H9 (cell line): ENCODE data around the gene STH. TPM values are rescaled to one million over a fixed set of nuclear protein-coding genes. Genes with fewer than 3 reads are reported as not detected.

Experiments used
- DNase-seq: peaks from one replicate; pipeline ENCODE4 v3.0.0-alpha.2; 2017
- H2AFZ ChIP-seq: one replicate; pipeline ENCODE4 v1.6.1; 2013; ENCODE audit warnings: mild to moderate bottlenecking, low read length, control low read depth, moderate library complexity
- H2AK5ac ChIP-seq: 2 replicates; pipeline ENCODE4 v1.6.1; 2013; ENCODE audit warnings: low read length, control low read depth, mixed read lengths; ENCODE audit not compliant: insufficient read length
- H2BK120ac ChIP-seq: one replicate; pipeline ENCODE4 v1.6.1; 2013; ENCODE audit warnings: low read depth, mild to moderate bottlenecking, low read length, control low read depth, inconsistent platforms; ENCODE audit not compliant: poor library complexity, severe bottlenecking
- H2BK12ac ChIP-seq: 2 replicates; pipeline ENCODE4 v1.6.1; 2013; ENCODE audit warnings: low read length, control low read depth, mixed read lengths, low read depth; ENCODE audit not compliant: insufficient read length
- H2BK15ac ChIP-seq: 2 replicates; pipeline ENCODE4 v1.6.1; 2013; ENCODE audit warnings: low read depth, low read length, control low read depth
- H2BK20ac ChIP-seq: one replicate; pipeline ENCODE4 v1.6.1; 2013; ENCODE audit warnings: low read depth, mild to moderate bottlenecking, low read length, control low read depth, inconsistent platforms; ENCODE audit not compliant: poor library complexity, severe bottlenecking
- H2BK5ac ChIP-seq: 2 replicates; pipeline ENCODE4 v1.6.1; 2013; ENCODE audit warnings: low read length, control low read depth, mixed read lengths; ENCODE audit not compliant: insufficient read length
- H3K14ac ChIP-seq: 2 replicates; pipeline ENCODE4 v1.6.1; 2013; ENCODE audit warnings: low read length, control low read depth; ENCODE audit not compliant: insufficient read depth
- H3K18ac ChIP-seq: 2 replicates; pipeline ENCODE4 v1.6.1; 2013; ENCODE audit warnings: low read depth, mild to moderate bottlenecking, mixed read lengths, low read length, control low read depth; ENCODE audit not compliant: insufficient read length
- H3K23ac ChIP-seq: 2 replicates; pipeline ENCODE4 v1.6.1; 2013; ENCODE audit warnings: low read length, control low read depth, mixed read lengths, low read depth; ENCODE audit not compliant: insufficient read length
- H3K23me2 ChIP-seq: 2 replicates; pipeline ENCODE4 v1.6.1; 2013; ENCODE audit warnings: low read depth, mild to moderate bottlenecking, mixed read lengths, low read length, control low read depth; ENCODE audit not compliant: insufficient read length, poor library complexity, severe bottlenecking
- H3K27ac ChIP-seq: 2 replicates; pipeline ENCODE4 v1.5.1; 2013; ENCODE audit warnings: low read length, control low read depth, mixed read lengths, low read depth; ENCODE audit not compliant: insufficient read length
- H3K27me3 ChIP-seq: 2 replicates; pipeline ENCODE4 v1.6.1; 2013; ENCODE audit warnings: low read length, control low read depth, inconsistent platforms; ENCODE audit not compliant: insufficient read depth
- H3K4ac ChIP-seq: 2 replicates; pipeline ENCODE4 v1.6.1; 2013; ENCODE audit warnings: low read depth, mild to moderate bottlenecking, control low read depth, inconsistent platforms, low read length, moderate library complexity
- H3K4me1 ChIP-seq: 2 replicates; pipeline ENCODE4 v1.6.1; 2013; ENCODE audit warnings: low read length, control low read depth, inconsistent platforms; ENCODE audit not compliant: insufficient read depth
- H3K4me2 ChIP-seq: 2 replicates; pipeline ENCODE4 v1.6.1; 2013; ENCODE audit warnings: low read length, control low read depth, mixed read lengths; ENCODE audit not compliant: insufficient read length, insufficient read depth
- H3K56ac ChIP-seq: 2 replicates; pipeline ENCODE4 v1.6.1; 2013; ENCODE audit warnings: low read depth, mild to moderate bottlenecking, mixed read lengths, low read length, control low read depth; ENCODE audit not compliant: insufficient read length
- H3K79me1 ChIP-seq: 2 replicates; pipeline ENCODE4 v1.6.1; 2013; ENCODE audit warnings: low read depth, mild to moderate bottlenecking, moderate library complexity, low read length, control low read depth, inconsistent platforms; ENCODE audit not compliant: insufficient read depth, poor library complexity, severe bottlenecking
- H3K79me2 ChIP-seq: 2 replicates; pipeline ENCODE4 v1.6.1; 2013; ENCODE audit warnings: low read length, control low read depth, inconsistent platforms; ENCODE audit not compliant: insufficient read depth
- H3K9ac ChIP-seq: 2 replicates; pipeline ENCODE4 v1.6.1; 2013; ENCODE audit warnings: low read length, control low read depth, mixed read lengths; ENCODE audit not compliant: insufficient read length; ENCODE audit errors: extremely low read depth
- H3K9me3 ChIP-seq: one replicate; pipeline ENCODE4 v1.6.1; 2013; ENCODE audit warnings: low read depth, low read length, inconsistent platforms; ENCODE audit not compliant: control insufficient read depth
- H3T11ph ChIP-seq: one replicate; pipeline ENCODE4 v1.6.1; 2013; ENCODE audit warnings: mild to moderate bottlenecking, low read length, control low read depth, inconsistent platforms
- H4K20me1 ChIP-seq: one replicate; pipeline ENCODE4 v1.6.1; 2013; ENCODE audit not compliant: control insufficient read depth, insufficient read length, insufficient read depth
- H4K5ac ChIP-seq: 2 replicates; pipeline ENCODE4 v1.6.1; 2013; ENCODE audit warnings: low read depth, mild to moderate bottlenecking, mixed read lengths, low read length, control low read depth; ENCODE audit not compliant: insufficient read length
- H4K8ac ChIP-seq: replicated peaks from 2 replicates; pipeline ENCODE4 v1.6.1; 2013; ENCODE audit warnings: low read length, control low read depth, mixed read lengths, low read depth; ENCODE audit not compliant: insufficient read length
- H4K91ac ChIP-seq: 2 replicates; pipeline ENCODE4 v1.6.1; 2013; ENCODE audit warnings: low read depth, mild to moderate bottlenecking, moderate library complexity, mixed read lengths, low read length, control low read depth; ENCODE audit not compliant: insufficient read length
- H3K27ac Mint-ChIP-seq, 3 experiments: 2 replicates in 2 of 3; 3 replicates in 1 of 3; pipeline ENCODE4 v1.8.0; 2020 to 2021; ENCODE audit warnings: mixed read lengths in 3 of 3, mild to moderate bottlenecking in 1 of 3, moderate library complexity in 1 of 3
- H3K27me3 Mint-ChIP-seq: 2 replicates; pipeline ENCODE4 v1.8.0; 2021; ENCODE audit warnings: low read depth, mild to moderate bottlenecking, moderate library complexity, mixed read lengths
- H3K36me3 Mint-ChIP-seq, 3 experiments: 2 replicates in 2 of 3; 3 replicates in 1 of 3; pipeline ENCODE4 v1.8.0; 2020 to 2021; ENCODE audit warnings: low read depth in 3 of 3, mixed read lengths in 3 of 3; ENCODE audit not compliant: insufficient read depth in 1 of 3
- H3K4me1 Mint-ChIP-seq, 2 experiments: 2 replicates each; pipeline ENCODE4 v1.8.0; 2020; ENCODE audit warnings: mixed read lengths in 2 of 2
- H3K4me3 Mint-ChIP-seq, 2 experiments: 2 replicates in 1 of 2; 3 replicates in 1 of 2; pipeline ENCODE4 v1.8.0; 2020 to 2021; ENCODE audit warnings: mild to moderate bottlenecking in 2 of 2, mixed read lengths in 2 of 2, moderate library complexity in 1 of 2
- H3K9me3 Mint-ChIP-seq, 2 experiments: 2 replicates in 1 of 2; 3 replicates in 1 of 2; pipeline ENCODE4 v1.8.0; 2020; ENCODE audit warnings: mild to moderate bottlenecking in 2 of 2, mixed read lengths in 2 of 2, moderate library complexity in 1 of 2
- CTCF ChIP-seq: fragments of 200-600 bp; sonication (generic); conservative IDR thresholded peaks from 3 replicates; pipeline ENCODE4 v1.8.0; 2021; ENCODE audit warnings: antibody characterized with exemption, mild to moderate bottlenecking
- WGBS: extraction: QIAGEN DNeasy Blood & Tissue Kit; methylation state at CpG from one replicate; pipeline ENCODE4 v1.1.7; 2013; ENCODE audit warnings: missing lambda C conversion rate, low lambda C conversion rate, mixed read lengths; ENCODE audit not compliant: insufficient read length; ENCODE audit errors: extremely low coverage; 5-methylcytosine and 5-hydroxymethylcytosine counted together
- total RNA-seq: library from RNA; stranded (reverse); gene quantifications from 2 replicates; pipeline ENCODE4 v1.2.1, GENCODE V29; 2021

Gene STH
- total RNA-seq, 1 experiment from 2014 or later = not detected

DNA sequence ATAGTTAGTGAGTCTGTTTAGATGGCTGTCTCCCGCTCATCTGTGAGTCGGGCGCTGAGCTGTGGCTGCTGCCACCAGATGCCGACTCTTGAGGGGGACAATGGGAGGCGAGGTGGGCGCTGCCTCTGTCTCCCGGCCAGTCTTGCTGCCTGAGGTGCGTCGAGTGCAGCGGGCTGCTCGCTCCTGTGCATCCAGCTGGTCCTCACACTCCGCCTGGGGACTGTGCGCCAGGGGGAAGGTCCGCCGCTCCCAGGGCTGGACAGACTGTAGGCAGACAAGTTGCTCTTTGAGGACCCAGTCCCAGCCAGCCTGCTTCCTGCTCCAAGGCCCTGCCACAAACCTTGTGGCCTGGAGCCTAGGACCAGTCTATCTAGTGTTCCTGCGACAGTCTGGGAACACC lies 32.4 kb downstream of the STH start:
- Histone ChIP-seq H2AFZ (no peak overlapping the region), H3K23me2 (no peaks in the 10 kb centered on the region), H3K56ac (no peak overlapping the region), H3K79me2 (no peaks in the 10 kb centered on the region), H3K27me3 (no peaks in the 10 kb centered on the region), H3K79me1 (no peaks in the 10 kb centered on the region), H4K5ac (no peak overlapping the region), H4K8ac (no peak overlapping the region), H3K9ac (no peak overlapping the region), H3K23ac (no peak overlapping the region), H2AK5ac (no peak overlapping the region), H3K14ac (no peak overlapping the region; the same call in 1 of the 2 replicates), H3T11ph (no peak overlapping the region), H4K20me1 (no peaks in the 10 kb centered on the region), H3K18ac (no peak overlapping the region), H4K91ac (no peak overlapping the region), H2BK20ac (no peak overlapping the region), H3K4ac (no peak overlapping the region), H2BK5ac (no peak overlapping the region), H3K4me1 (peaks cover 2% of the 10 kb centered on the region; the same call in 1 of the 2 replicates), H3K4me2 (no peak overlapping the region), H2BK120ac (no peak overlapping the region), H3K27ac (no peak overlapping the region), H2BK15ac (no peak overlapping the region), H2BK12ac (no peak overlapping the region), H3K9me3 (no peaks in the 10 kb centered on the region)
- DNase-seq = no peak
- H3K27ac Mint-ChIP-seq = no peak overlapping the region; a peak in 1 of 7 replicates
- H3K4me3 Mint-ChIP-seq = no peak overlapping the region
- no peak for TF ChIP-seq CTCF
- H3K9me3 Mint-ChIP-seq = no peaks in the 10 kb centered on the region
- H3K4me1 Mint-ChIP-seq = peaks cover 32 to 39% of the 10 kb centered on the region in 2 experiments
- no CpG with 5 or more reads among the region's 16 CpGs for WGBS
- peaks cover 41 to 81% (median 70%) of the 10 kb centered on the region in 3 experiments for H3K36me3 Mint-ChIP-seq
- no peaks in the 10 kb centered on the region for H3K27me3 Mint-ChIP-seq
